PC-3 (cell line): ENCODE measurements around the gene HDAC11. TPM values are rescaled to one million over a fixed set of nuclear protein-coding genes. Genes with fewer than 3 reads are reported as not detected.

Experiments
- ATAC-seq: fragments of 200-7000 bp; cut with Tn5 transposase; 2 replicates; pipeline ENCODE4 v1.9.1; 2020; ENCODE audit warnings: mild to moderate bottlenecking, moderate library complexity
- BruUV-seq: library from RNA; stranded (reverse); fragments of 400-500 nt; replicated peaks from 2 replicates; lab custom pipeline; 2021; lab: Mats Ljungman, UMichigan
- CTCF ChIA-PET: fragments of 300-600 bp; sonication (Branson Sonifier 250); formaldehyde crosslinking; loops from one replicate; lab custom pipeline; 2022; ENCODE audit warnings: antibody characterized with exemption; lab: Charles Lee
- POLR2A ChIA-PET: fragments of 300-600 bp; sonication (Branson Sonifier 250); formaldehyde crosslinking; loops from one replicate; lab custom pipeline; 2022; ENCODE audit warnings: antibody characterized with exemption; ENCODE audit not compliant: unreplicated experiment; lab: Charles Lee
- DNase-seq: peaks from one replicate; pipeline ENCODE4 v3.0.0-alpha.2; 2015
- H2AFZ ChIP-seq: fragments of 300-600 bp; sonication (generic); 2 replicates; pipeline ENCODE4 v1.6.0; 2016; ENCODE audit warnings: antibody characterized with exemption, low read length
- H3F3A ChIP-seq: fragments of 300-600 bp; sonication (generic); one replicate; pipeline ENCODE4 v1.6.0; 2017; ENCODE audit warnings: antibody characterized with exemption, low read length, control low read depth, mild to moderate bottlenecking; ENCODE audit not compliant: unreplicated experiment
- H3K27ac ChIP-seq: fragments of 300-600 bp; sonication (generic); 2 replicates; pipeline ENCODE4 v1.5.1; 2016; ENCODE audit warnings: mild to moderate bottlenecking, low read length
- H3K27me3 ChIP-seq: fragments of 300-600 bp; sonication (generic); 2 replicates; pipeline ENCODE4 v1.6.1; 2016; ENCODE audit warnings: low read length, mixed read lengths
- H3K36me3 ChIP-seq: fragments of 300-600 bp; sonication (generic); 2 replicates; pipeline ENCODE4 v1.6.1; 2016; ENCODE audit warnings: low read depth, mixed run types, low read length, mixed read lengths
- H3K4me1 ChIP-seq: fragments of 300-600 bp; sonication (generic); 2 replicates; pipeline ENCODE4 v1.5.1; 2016; ENCODE audit warnings: low read length; ENCODE audit not compliant: insufficient read depth
- H3K4me2 ChIP-seq: fragments of 300-600 bp; sonication (generic); 2 replicates; pipeline ENCODE4 v1.6.0; 2016; ENCODE audit warnings: low read length
- H3K4me3 ChIP-seq: fragments of 300-600 bp; sonication (generic); 2 replicates; pipeline ENCODE4 v1.5.1; 2016; ENCODE audit warnings: mild to moderate bottlenecking, low read length, mixed read lengths
- H3K79me2 ChIP-seq: fragments of 300-600 bp; sonication (generic); 2 replicates; pipeline ENCODE4 v1.6.1; 2017; ENCODE audit warnings: low read length, mixed read lengths
- H3K9ac ChIP-seq: fragments of 300-600 bp; sonication (generic); 2 replicates; pipeline ENCODE4 v1.6.0; 2016; ENCODE audit warnings: mild to moderate bottlenecking, low read length
- H3K9me2 ChIP-seq: fragments of 300-600 bp; sonication (generic); replicated peaks from 2 replicates; pipeline ENCODE4 v1.6.1; 2016; ENCODE audit warnings: mixed run types, low read length, mixed read lengths
- H3K9me3 ChIP-seq: fragments of 300-600 bp; sonication (generic); 2 replicates; pipeline ENCODE4 v1.6.1; 2016; ENCODE audit warnings: low read length, mixed read lengths
- H4K20me1 ChIP-seq: fragments of 300-600 bp; sonication (generic); 2 replicates; pipeline ENCODE4 v1.6.1; 2016; ENCODE audit warnings: low read length, mixed read lengths
- EZH2 ChIP-seq: fragments of 300-600 bp; sonication (generic); IDR thresholded peaks from one replicate; pipeline ENCODE4 v1.6.1; 2017; ENCODE audit warnings: antibody characterized with exemption, mild to moderate bottlenecking, low read length; ENCODE audit not compliant: unreplicated experiment
- EZH2phosphoT487 ChIP-seq: fragments of 300-600 bp; sonication (generic); IDR thresholded peaks from 2 replicates; pipeline ENCODE4 v1.6.1; 2018; ENCODE audit warnings: mild to moderate bottlenecking, antibody characterized with exemption, low read length, borderline replicate concordance
- intact Hi-C: fragments of 100-400 bp; cut with micrococcal nuclease; formaldehyde crosslinking; loops from 2 replicates; pipeline ENCODE4 v1.9.0; 2023
- total RNA-seq: library from RNA; depleted of rRNA; stranded (reverse); fragments of >200 nt; gene quantifications from 2 replicates; pipeline ENCODE4 v1.2.3, GENCODE V29; 2014
- TF ChIP-seq, protein P1 (sequence below): fragments of 300-600 bp; sonication (generic); conservative IDR thresholded peaks from 2 replicates; pipeline ENCODE4 v1.5.1; 2017; ENCODE audit warnings: antibody characterized with exemption, low read depth, mild to moderate bottlenecking, low read length

The HDAC11 gene
- total RNA-seq, 1 experiment from 2014 or later = 24.2 TPM

DNA sequence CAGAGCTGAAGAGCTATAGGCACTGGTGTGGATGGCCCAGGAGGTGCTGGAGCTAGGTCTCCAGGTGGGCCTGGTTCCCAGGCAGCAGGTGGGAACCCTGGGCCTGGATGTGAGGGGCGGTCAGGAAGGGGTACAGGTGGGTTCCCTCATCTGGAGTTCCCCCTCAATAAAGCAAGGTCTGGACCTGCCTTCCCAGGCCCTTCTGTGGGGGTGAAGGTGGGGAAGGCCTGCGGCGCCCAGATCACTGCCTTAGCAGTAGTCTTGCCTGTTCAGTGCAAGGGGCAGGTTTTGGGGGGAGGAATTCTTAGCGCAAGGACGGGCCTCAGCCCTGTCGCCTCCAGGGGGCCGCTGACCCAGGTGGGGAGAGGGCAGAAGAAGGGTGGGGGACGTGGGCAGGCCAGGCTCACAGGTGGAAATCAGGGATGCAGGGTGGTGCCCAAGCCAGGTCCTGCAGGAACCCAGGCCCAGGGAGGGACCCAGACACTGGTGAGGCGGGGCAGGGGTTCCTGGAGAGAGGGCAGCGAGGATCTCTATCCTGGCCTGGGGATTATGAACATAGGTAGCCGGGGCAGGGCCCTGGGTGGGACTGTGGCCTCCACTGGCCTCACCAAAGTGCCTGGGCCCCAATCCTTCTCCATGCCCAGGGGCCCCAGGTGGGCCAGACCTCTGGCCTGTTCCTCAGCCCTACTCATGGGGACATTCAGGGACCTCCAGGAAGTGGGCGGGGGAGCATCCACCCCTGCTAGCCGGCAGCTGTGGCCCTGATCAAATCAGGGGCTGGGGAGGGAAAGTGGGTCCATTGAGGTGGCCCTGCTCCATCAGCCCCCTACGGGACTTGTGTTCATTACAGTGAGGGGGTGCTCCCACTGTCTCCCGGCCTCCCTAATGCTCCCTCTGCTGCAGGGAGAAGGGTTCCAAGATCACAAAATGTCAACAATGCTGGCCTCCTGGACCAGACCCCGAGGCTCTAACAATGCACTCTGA, 25.3 kb downstream of the HDAC11 start:
- no peak for ATAC-seq
- DNase-seq = no peak
- no peak overlapping the region for H3K4me3 ChIP-seq
- no peaks in the 10 kb centered on the region for H3K9me2 ChIP-seq
- H3K79me2 ChIP-seq = no peaks in the 10 kb centered on the region
- TF ChIP-seq, protein P1, sequence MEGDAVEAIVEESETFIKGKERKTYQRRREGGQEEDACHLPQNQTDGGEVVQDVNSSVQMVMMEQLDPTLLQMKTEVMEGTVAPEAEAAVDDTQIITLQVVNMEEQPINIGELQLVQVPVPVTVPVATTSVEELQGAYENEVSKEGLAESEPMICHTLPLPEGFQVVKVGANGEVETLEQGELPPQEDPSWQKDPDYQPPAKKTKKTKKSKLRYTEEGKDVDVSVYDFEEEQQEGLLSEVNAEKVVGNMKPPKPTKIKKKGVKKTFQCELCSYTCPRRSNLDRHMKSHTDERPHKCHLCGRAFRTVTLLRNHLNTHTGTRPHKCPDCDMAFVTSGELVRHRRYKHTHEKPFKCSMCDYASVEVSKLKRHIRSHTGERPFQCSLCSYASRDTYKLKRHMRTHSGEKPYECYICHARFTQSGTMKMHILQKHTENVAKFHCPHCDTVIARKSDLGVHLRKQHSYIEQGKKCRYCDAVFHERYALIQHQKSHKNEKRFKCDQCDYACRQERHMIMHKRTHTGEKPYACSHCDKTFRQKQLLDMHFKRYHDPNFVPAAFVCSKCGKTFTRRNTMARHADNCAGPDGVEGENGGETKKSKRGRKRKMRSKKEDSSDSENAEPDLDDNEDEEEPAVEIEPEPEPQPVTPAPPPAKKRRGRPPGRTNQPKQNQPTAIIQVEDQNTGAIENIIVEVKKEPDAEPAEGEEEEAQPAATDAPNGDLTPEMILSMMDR = no peak
- TF ChIP-seq EZH2 = no peak
- no peak for TF ChIP-seq EZH2phosphoT487
- peak overlapping the region; percentile 46 for H3K9ac ChIP-seq
- H3K4me2 ChIP-seq = no peak overlapping the region
- peaks cover 34% of the 10 kb centered on the region for H3K4me1 ChIP-seq
- no peak overlapping the region for H2AFZ ChIP-seq
- intact Hi-C loops = no loop called here
- ChIA-PET CTCF (interaction anchor here (1.1 kb wide), 1 partner anchor 143 kb away, joined by 3 read pairs; no protein-coding TSS in a partner anchor), POLR2A (no interaction called here)
- no peaks in the 10 kb centered on the region for H3K9me3 ChIP-seq
- BruUV-seq = no TSS peak
- H3K36me3 ChIP-seq = no peaks in the 10 kb centered on the region
- H3K27me3 ChIP-seq = no peaks in the 10 kb centered on the region
- no peaks in the 10 kb centered on the region for H4K20me1 ChIP-seq
- H3K27ac ChIP-seq = peak overlapping the region; percentile 60
- no peaks in the 10 kb centered on the region for H3F3A ChIP-seq

DNA sequence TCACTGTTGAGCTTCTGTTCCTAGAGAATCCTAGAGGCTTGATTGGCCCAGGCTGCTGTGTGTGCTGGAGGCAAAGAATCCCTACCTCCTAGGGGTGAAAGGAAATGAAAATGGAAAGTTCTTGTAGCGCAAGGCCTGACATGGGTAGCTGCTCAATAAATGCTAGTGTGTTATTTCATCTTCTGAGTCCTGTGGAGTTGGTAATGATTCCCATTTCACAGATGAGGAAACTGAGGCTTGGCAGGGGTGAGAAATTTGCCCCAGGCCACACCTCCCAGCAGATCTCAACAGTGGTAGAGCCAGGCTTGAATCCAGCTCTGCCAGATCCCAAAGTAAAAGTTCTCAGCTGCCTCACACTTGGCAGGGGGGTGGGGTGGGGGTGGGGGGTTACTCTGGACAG, 26.1 kb downstream of the HDAC11 start:
- Histone ChIP-seq H3K27ac (no peak overlapping the region), H3K79me2 (no peaks in the 10 kb centered on the region), H3K9me3 (no peaks in the 10 kb centered on the region), H3K9ac (no peak overlapping the region), H3K9me2 (no peaks in the 10 kb centered on the region), H4K20me1 (no peaks in the 10 kb centered on the region), H3K4me1 (peaks cover 34% of the 10 kb centered on the region), H3F3A (no peaks in the 10 kb centered on the region), H3K4me3 (no peak overlapping the region), H3K27me3 (no peaks in the 10 kb centered on the region), H2AFZ (no peak overlapping the region), H3K36me3 (no peaks in the 10 kb centered on the region), H3K4me2 (no peak overlapping the region)
- BruUV-seq = no TSS peak
- ATAC-seq = no peak
- TF ChIP-seq, protein P1 = no peak
- TF ChIP-seq EZH2phosphoT487 (no peak), EZH2 (no peak)
- intact Hi-C loops = no loop called here
- ChIA-PET POLR2A (no interaction called here), CTCF (interaction anchor here (1.1 kb wide), 1 partner anchor 142 kb away, joined by 3 read pairs; no protein-coding TSS in a partner anchor)
- no peak for DNase-seq

DNA sequence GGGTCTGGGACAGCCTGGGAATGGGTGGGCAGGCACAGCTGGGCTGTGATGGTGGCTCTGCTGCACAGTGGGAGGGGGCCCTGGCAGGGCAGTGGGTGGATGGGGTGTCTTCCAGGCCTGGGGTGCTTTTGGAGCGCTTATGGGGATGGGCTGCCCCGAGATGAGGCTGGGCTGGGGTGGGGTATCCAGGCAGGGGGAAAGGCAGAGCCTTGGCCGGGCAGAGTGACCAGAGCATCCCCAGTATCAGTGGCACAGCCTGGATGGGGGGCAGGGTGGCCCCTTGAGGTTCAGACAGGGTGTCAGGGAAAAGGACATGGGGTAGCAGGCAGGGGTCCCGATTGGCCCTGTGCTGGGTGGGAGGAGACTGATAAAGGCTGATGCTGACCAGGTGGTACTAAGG, 26.6 kb downstream of the HDAC11 start:
- POLR2A ChIA-PET = no interaction called here
- Histone ChIP-seq H3K4me1 (peaks cover 34% of the 10 kb centered on the region), H3K9ac (no peak overlapping the region)

More for the DNA sequence above, 26.6 kb downstream of the HDAC11 start:
- H3K79me2 ChIP-seq = no peaks in the 10 kb centered on the region
- H3K4me2 ChIP-seq = no peak overlapping the region
- no peak for ATAC-seq
- CTCF ChIA-PET = interaction anchor here (1.1 kb wide), 2 partner anchors 10 to 141 kb away, joined by 3 read pairs; no protein-coding TSS in a partner anchor
- H3K9me3 ChIP-seq = no peaks in the 10 kb centered on the region
- no peaks in the 10 kb centered on the region for H3F3A ChIP-seq
- H4K20me1 ChIP-seq = no peaks in the 10 kb centered on the region
- no peaks in the 10 kb centered on the region for H3K27me3 ChIP-seq
- H3K4me3 ChIP-seq = no peak overlapping the region
- H3K27ac ChIP-seq = no peak overlapping the region
- TF ChIP-seq, protein P1 = no peak
- TF ChIP-seq EZH2phosphoT487 (no peak), EZH2 (no peak)
- no peaks in the 10 kb centered on the region for H3K36me3 ChIP-seq
- intact Hi-C loops = no loop called here
- no peak for DNase-seq
- no TSS peak for BruUV-seq
- no peaks in the 10 kb centered on the region for H3K9me2 ChIP-seq
- no peak overlapping the region for H2AFZ ChIP-seq
